Skeletal muscle tissue (tissue), 4 donors: ENCODE data around the gene TRAPPC11. TPM values are rescaled to one million over a fixed set of nuclear protein-coding genes. Genes with fewer than 3 reads are reported as not detected.
A peak's percentile ranks its signal among the peaks of the same experiment; 100 is the strongest.
"Not testable (repeated sequence)": the region's sequence is repeated elsewhere in the genome, so short reads cannot be mapped to it uniquely, and the experiment has no call there.

Source experiments
- H3K27ac ChIP-seq: one replicate; pipeline ENCODE4 v1.7.0; 2013; ENCODE audit warnings: mild to moderate bottlenecking, low read depth, low read length, inconsistent platforms
- H3K27me3 ChIP-seq, 3 donors: one replicate each; pipeline ENCODE4 v1.7.0; 2013; ENCODE audit warnings: low read length in 3 of 3; ENCODE audit not compliant: control insufficient read depth in 3 of 3, insufficient read depth in 3 of 3
- H3K36me3 ChIP-seq, 3 donors: one replicate each; pipeline ENCODE4 v1.7.0; 2013; ENCODE audit warnings: low read length in 3 of 3; ENCODE audit not compliant: control insufficient read depth in 3 of 3, insufficient read depth in 3 of 3
- H3K4me1 ChIP-seq, 3 donors: one replicate each; pipeline ENCODE4 v1.7.0; 2013; ENCODE audit warnings: low read length in 3 of 3, mild to moderate bottlenecking in 3 of 3; ENCODE audit not compliant: control insufficient read depth in 3 of 3, insufficient read depth in 3 of 3
- H3K4me3 ChIP-seq, 3 donors: one replicate each; pipeline ENCODE4 v1.7.0; 2013; ENCODE audit warnings: low read length in 3 of 3
- H3K9ac ChIP-seq, 3 donors: one replicate each; pipeline ENCODE4 v1.7.0; 2013; ENCODE audit warnings: low read length in 3 of 3, mild to moderate bottlenecking in 3 of 3, moderate library complexity in 2 of 3, low read depth in 1 of 3
- H3K9me3 ChIP-seq, 3 donors: one replicate each; pipeline ENCODE4 v1.7.0; 2013; ENCODE audit warnings: low read length in 3 of 3; ENCODE audit not compliant: control insufficient read depth in 3 of 3
- total RNA-seq: library from RNA; depleted of rRNA; stranded (reverse); fragments of >200 nt; gene quantifications from one replicate; pipeline ENCODE4 v1.2.3, GENCODE V29; 2014
- donor health status: Osteomylitis.

TRAPPC11 gene
- total RNA-seq, 1 donor from 2014 or later = 41.8 TPM

DNA sequence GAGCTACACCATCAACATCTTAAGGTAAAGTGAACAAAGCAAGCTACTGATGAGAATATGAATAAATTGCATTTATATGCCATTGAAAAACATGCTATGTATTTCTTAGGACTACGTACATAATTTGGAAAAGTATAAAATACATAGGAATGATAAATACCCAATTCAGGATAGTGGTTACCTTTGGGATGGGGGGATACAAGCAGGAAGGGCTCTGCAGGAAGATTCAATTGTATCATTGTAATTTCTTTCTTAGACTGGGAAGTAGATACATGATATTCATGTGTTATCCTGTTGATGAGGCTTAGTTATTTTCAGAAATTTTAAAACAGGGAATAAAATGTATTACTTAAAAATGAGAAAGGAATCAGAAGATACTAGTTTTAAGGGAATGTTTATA, 43.4 kb downstream of the TRAPPC11 start:
- Histone ChIP-seq H3K4me3 (no peak overlapping the region), H3K9me3 (no peaks in the 10 kb centered on the region), H3K9ac (no peak overlapping the region), H3K27me3 (no peaks in the 10 kb centered on the region), H3K36me3 (peaks cover 35 to 63% (median 58%) of the 10 kb centered on the region in 3 donors), H3K4me1 (no peaks in the 10 kb centered on the region), H3K27ac (no peak overlapping the region)

DNA sequence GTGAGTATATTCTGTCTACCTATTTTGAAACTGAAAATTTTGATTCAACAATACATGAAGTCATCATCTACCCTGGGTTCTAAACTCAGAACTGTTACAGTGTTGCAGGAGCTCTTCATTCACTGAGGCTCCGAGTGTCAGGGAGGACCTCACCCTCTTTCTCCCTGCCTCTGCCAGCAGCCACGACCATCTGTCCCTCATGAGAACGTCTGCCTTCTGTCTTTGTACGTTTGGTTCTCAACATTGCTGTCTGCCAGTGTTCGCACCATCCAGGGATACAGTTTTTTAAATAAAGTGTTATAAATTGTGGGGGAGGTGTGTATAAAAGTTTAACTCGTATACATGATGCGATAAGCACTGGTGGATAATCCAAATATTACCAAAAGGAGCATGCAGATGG, 55.5 kb downstream of the TRAPPC11 start:
- Histone ChIP-seq H3K4me1 (no peaks in the 10 kb centered on the region), H3K36me3 (peaks cover 3 to 33% (median 28%) of the 10 kb centered on the region in 3 donors), H3K27ac (no peak overlapping the region), H3K27me3 (no peaks in the 10 kb centered on the region), H3K9ac (no peak overlapping the region), H3K9me3 (no peaks in the 10 kb centered on the region), H3K4me3 (no peak overlapping the region)

DNA sequence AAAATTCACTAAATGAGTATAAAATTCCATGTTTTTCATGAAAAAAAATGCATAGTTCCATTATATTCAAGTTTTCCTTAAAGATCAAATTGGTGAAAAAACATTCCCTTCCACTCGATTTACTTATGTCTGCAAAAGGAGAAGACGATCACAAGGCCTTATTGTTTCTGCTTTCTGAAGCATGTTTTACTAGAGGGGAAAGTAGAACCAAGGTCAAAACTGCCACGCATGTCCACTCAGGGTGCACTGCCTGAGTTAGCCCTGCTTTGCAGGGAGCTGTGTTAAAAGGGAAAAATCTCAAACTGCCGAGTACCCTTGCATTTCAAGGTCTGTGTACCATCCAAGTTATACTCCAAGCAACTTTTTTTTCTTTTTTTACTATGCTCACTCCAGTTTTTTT, 57.2 kb downstream of the TRAPPC11 start:
- Histone ChIP-seq H3K36me3 (peaks cover 3 to 26% (median 21%) of the 10 kb centered on the region in 3 donors), H3K9me3 (no peaks in the 10 kb centered on the region), H3K27me3 (no peaks in the 10 kb centered on the region), H3K4me3 (no peak overlapping the region), H3K27ac (no peak overlapping the region), H3K9ac (no peak overlapping the region), H3K4me1 (no peaks in the 10 kb centered on the region)

DNA sequence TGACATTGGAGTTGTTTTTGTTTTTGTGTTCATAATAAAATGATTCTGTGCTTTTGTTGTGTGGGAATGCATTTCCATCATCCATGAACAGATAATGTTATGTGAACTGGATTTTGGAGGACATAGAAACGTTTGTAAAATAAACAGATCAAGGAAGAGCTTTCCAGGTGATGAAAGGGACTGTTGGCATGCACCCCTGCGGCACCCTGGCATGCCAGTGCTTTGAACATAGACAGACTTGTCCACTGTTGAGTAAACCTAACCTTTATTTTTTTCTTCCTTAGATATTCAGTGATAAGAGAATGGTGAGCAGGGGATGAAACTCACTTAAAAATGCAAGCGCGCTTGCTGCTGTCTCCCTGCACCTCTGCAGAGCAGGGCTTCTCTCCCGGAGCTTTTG, 59.8 kb downstream of the TRAPPC11 start:
- H3K9ac ChIP-seq = no peak overlapping the region

DNA sequence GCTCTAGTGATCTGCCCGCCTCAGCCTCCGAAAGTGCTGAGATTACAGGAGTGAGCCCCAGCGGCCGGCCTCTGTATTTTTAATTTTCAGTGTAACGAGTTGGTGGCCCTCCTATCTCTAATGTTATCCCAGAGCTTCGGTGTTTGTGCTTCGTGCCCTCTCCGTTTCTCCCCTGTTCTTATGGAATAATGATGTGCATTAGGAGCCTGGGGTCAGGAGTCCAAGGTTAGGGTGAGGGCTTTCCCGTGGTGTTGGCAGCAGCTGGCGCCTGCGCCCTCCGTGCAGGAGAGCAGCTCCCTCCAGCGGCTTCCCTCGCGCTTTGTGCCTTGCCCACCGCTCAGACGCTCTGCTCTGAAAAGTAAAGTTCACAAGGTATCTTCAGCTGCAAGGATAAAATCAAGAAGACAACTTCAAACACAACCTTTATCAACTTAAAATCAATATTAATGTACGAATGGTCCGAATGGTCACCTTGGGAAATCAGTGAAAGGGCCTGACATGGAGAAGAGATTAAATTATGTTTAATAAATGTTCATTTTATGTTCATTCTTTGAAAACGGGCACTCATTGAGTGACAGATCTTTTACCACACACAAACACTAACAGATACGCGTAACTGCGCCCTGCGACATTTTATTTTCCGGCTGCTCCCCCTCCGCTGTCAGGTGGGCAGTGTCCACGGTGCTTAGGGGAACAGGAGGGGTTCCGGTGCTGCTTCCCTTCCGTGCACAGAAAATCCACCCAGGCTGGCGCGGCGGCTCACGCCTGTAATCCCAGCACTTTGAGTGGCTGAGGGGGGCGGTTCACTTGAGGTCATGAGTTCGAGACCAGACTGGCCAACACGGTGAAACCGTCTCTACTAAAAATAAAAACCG, 62.4 kb downstream of the TRAPPC11 start:
- no peak overlapping the region for H3K27ac ChIP-seq
- peak overlapping the region in 1 of 3 donors; percentile 41 for H3K4me3 ChIP-seq

More for the DNA sequence above, 59.8 kb downstream of the TRAPPC11 start:
- no peaks in the 10 kb centered on the region for H3K9me3 ChIP-seq
- H3K36me3 ChIP-seq = peaks cover 0 to 6% (median 3%) of the 10 kb centered on the region in 3 donors
- peaks cover 3 to 4% (median 3%) of the 10 kb centered on the region in 3 donors for H3K27me3 ChIP-seq
- peaks cover 4 to 5% (median 4%) of the 10 kb centered on the region in 3 donors for H3K4me1 ChIP-seq
- no peak overlapping the region for H3K4me3 ChIP-seq
- no peak overlapping the region for H3K27ac ChIP-seq

DNA sequence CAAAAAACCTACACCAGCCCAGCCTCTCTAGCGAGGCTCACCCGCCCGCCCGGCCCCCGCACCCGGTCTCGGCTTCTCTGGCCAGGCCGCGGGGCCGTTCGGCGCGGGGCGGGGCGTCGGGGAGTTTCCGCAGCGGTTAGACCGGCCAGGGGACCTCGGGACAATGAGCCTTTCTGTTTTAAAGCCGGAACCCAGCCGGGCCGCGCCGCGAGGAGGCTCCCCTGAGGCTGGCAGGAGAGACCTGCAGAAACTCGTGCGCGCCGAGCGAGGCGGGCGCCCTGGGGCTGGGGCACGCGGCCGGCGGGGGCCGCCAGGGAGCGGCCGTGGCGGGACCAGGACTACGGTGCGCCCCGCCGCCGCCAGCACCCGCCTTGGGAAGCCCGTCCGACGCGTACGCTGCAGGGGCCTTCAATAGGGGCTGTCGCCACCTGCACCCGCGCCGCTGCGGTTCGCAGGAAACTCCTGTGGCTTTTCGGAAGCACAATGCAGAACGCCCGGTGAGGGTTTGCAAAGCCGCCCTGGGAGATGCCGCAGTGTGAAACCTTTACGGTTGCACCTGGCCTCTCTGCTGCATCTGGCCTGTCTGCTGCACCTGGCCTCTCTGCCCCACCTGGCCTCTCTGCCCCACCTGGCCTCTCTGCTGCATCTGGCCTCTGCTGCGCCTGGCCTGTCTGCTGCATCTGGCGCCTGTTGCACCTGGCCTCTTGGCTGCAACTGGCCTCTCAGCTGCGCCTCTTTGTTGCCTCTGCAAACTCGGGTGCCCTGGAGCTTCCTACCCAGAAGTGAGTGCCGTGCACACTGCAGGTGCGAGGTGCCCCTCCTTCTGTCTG, 63.9 kb downstream of the TRAPPC11 start:
- H3K27me3 ChIP-seq = peaks cover 3 to 4% (median 3%) of the 10 kb centered on the region in 3 donors

More for the DNA sequence above, 62.4 kb downstream of the TRAPPC11 start:
- Histone ChIP-seq H3K9ac (no peak overlapping the region), H3K9me3 (no peaks in the 10 kb centered on the region), H3K4me1 (peaks cover 4 to 5% (median 4%) of the 10 kb centered on the region in 3 donors), H3K36me3 (no peaks in the 10 kb centered on the region), H3K27me3 (peaks cover 3 to 4% (median 3%) of the 10 kb centered on the region in 3 donors)

DNA sequence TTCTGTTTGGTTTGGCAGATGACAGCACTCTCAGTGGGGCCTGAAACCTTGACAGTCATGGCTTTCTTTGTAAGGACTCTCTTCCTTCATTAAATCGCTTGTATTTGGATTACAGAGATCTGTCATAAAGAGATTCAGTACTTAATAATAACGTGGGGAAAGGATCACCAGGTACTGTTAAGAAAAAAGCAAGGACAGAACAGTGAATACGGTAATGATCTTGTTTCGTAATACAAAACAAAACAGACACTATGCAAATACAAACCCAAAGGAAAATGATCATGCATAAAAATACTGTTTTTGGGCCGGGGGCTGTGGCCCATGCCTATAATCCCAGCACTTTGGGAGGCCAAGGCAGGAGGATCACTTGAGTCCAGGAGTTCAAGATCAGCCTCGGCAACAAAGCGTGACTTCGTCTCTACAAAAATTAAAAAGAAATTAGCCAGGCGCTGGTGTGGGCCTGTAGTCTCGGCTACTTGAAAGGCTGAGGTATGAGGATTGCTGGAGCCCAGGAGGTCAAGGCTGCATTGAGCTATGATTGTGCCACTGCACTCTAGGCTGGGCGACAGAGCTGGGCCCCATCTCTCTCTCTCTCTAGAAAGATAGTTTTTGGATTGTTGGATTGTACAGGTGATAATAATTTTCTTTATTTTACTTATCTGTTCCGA, 64.6 kb downstream of the TRAPPC11 start:
- H3K4me3 ChIP-seq = peak overlapping the region in 1 of 3 donors; percentile 48
- peak overlapping the region in 1 of 3 donors; percentile 74 for H3K9ac ChIP-seq
- H3K27me3 ChIP-seq = peaks cover 3 to 4% (median 3%) of the 10 kb centered on the region in 3 donors
- no peak overlapping the region for H3K27ac ChIP-seq
- no peaks in the 10 kb centered on the region for H3K9me3 ChIP-seq
- peaks cover 4 to 5% (median 4%) of the 10 kb centered on the region in 3 donors for H3K4me1 ChIP-seq
- no peaks in the 10 kb centered on the region for H3K36me3 ChIP-seq

More for the DNA sequence above, 63.9 kb downstream of the TRAPPC11 start:
- Histone ChIP-seq H3K27ac (no peak overlapping the region), H3K4me1 (peaks cover 4 to 5% (median 4%) of the 10 kb centered on the region in 3 donors), H3K4me3 (peak overlapping the region in 2 of 3 donors; percentile 48 to 69), H3K36me3 (no peaks in the 10 kb centered on the region), H3K9me3 (no peaks in the 10 kb centered on the region), H3K9ac (peak overlapping the region in 2 of 3 donors; percentile 20 to 74)

DNA sequence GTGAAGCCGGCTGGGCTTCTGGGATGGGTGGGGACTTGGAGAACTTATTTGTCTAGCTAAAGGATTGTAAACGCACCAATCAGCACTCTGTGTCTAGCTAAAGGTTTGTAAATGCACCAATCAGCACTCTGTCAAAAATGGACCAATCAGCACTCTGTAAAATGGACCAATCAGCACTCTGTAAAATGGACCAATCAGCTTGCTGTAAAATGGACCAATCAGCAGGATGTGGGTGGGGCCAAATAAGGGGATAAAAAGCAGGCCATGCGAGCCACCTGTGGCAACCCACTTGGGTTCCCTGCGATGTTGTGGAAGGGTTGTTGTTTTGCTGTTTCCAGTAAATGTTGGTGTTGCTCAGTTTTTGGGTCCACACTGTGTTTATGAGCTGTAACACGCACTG, 66.5 kb downstream of the TRAPPC11 start:
- not testable (repeated sequence) for H3K4me1 ChIP-seq, H3K4me3 ChIP-seq, H3K9me3 ChIP-seq, H3K27me3 ChIP-seq, H3K9ac ChIP-seq, H3K27ac ChIP-seq, H3K36me3 ChIP-seq

DNA sequence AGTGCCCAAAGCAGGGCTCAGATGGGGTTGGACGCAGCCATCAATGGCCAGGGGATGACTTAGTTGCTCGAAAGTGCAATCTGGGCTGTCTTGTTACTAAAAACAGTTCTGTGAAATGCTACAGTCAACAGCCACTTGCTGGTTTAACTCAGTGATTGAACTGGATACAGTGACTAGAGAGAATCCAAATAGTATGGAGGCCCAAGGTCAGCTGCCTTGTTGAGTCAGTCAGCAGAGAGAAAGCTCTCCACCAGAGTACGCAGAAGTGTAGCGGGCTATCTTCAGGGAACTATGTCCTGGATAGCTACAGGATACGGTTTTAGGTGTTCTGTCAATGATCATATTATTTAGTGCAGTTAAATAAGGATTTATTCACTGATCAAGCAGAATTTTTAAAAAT, 68.4 kb downstream of the TRAPPC11 start:
- no peaks in the 10 kb centered on the region for H3K9me3 ChIP-seq
- peaks cover 3 to 4% (median 3%) of the 10 kb centered on the region in 3 donors for H3K27me3 ChIP-seq
- H3K4me3 ChIP-seq = no peak overlapping the region
- H3K4me1 ChIP-seq = peaks cover 4 to 5% (median 4%) of the 10 kb centered on the region in 3 donors
- H3K27ac ChIP-seq = no peak overlapping the region
- no peak overlapping the region for H3K9ac ChIP-seq
- no peaks in the 10 kb centered on the region for H3K36me3 ChIP-seq
